Spinal cord (tissue), 10 donors: ENCODE measurements around the gene TBL1Y. TPM values are rescaled to one million over a fixed set of nuclear protein-coding genes. Genes with fewer than 3 reads are reported as not detected.
A peak's percentile ranks its signal among the peaks of the same experiment; 100 is the strongest.
"Not testable (repeated sequence)": the region's sequence is repeated elsewhere in the genome, so short reads cannot be mapped to it uniquely, and the experiment has no call there.

Source experiments
- DNase-seq, 6 donors: peaks; one replicate each; pipeline versions ENCODE4 v3.0.0 to v3.0.0-alpha.2; 2013 to 2015; ENCODE audit warnings: low spot score in 6 of 6, low read depth in 4 of 6
- H3K27ac ChIP-seq: one replicate; pipeline ENCODE4 v1.5.1; 2013; ENCODE audit warnings: low read depth, low read length, control low read depth
- H3K27me3 ChIP-seq: one replicate; pipeline ENCODE4 v1.6.1; 2013; ENCODE audit warnings: low read length; ENCODE audit not compliant: control insufficient read depth, insufficient read depth
- H3K36me3 ChIP-seq: one replicate; pipeline ENCODE4 v1.6.1; 2013; ENCODE audit warnings: low read length; ENCODE audit not compliant: control insufficient read depth, insufficient read depth
- H3K4me1 ChIP-seq: one replicate; pipeline ENCODE4 v1.6.1; 2013; ENCODE audit warnings: low read length; ENCODE audit not compliant: control insufficient read depth, insufficient read depth
- H3K4me3 ChIP-seq: one replicate; pipeline ENCODE4 v1.5.1; 2013; ENCODE audit warnings: low read depth, low read length, control low read depth
- H3K9me3 ChIP-seq: one replicate; pipeline ENCODE4 v1.6.1; 2013; ENCODE audit warnings: low read length; ENCODE audit not compliant: control insufficient read depth, insufficient read depth
- WGBS: methylation state at CpG from one replicate; pipeline ENCODE4 v1.1.5; 2013; ENCODE audit warnings: missing lambda C conversion rate; ENCODE audit not compliant: insufficient coverage; 5-methylcytosine and 5-hydroxymethylcytosine counted together
- polyA plus RNA-seq, 2 donors: library from polyadenylated mRNA; unstranded; fragments of 120-200 nt; gene quantifications; one replicate each; pipeline ENCODE4 v1.2.1, GENCODE V29; 2013; ENCODE audit not compliant: insufficient read length in 2 of 2
- total RNA-seq, 2 donors: library from RNA; depleted of rRNA in 1 of 2; stranded (reverse); fragments of 120-200 nt in 1 of 2; fragments of >200 nt in 1 of 2; gene quantifications; one replicate each; pipeline versions ENCODE4 v1.2.3 to v1.2.4, GENCODE V29; 2013 to 2014
- donor health status: healthy.

Gene TBL1Y
- total and polyA plus RNA-seq, 4 donors, result 0.38 to 1.2 TPM; not detected in 2

GRCh38 chrY:7039037-7039436, 128.5 kb downstream of the TBL1Y start:
- no peaks in the 10 kb centered on the region for H3K36me3 ChIP-seq
- DNase-seq, result no peak
- no peaks in the 10 kb centered on the region for H3K9me3 ChIP-seq

DNA sequence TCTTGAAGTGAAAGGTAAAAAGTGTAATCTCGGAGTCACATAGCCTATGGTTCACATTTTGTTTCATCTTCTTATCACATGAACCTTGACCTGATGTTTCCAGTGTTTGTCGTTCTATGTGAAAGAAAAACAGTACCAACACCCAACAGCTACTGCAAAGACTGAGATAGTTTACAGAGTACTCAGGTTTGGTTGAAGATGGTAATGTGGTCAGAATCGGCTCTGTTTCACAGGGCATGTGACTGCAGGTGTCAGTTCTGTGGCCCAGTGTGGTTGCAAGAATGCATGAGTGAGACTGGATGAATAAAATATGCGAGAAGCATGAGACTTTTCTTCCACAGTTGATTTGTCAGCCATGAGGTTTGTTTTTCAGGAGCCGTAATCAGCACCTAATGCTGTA, 130.2 kb downstream of the TBL1Y start:
- no peaks in the 10 kb centered on the region for H3K9me3 ChIP-seq
- WGBS, result no CpG with 5 or more reads among the region's 5 CpGs
- DNase-seq, result no peak
- H3K27ac ChIP-seq, result no peak overlapping the region
- no peaks in the 10 kb centered on the region for H3K36me3 ChIP-seq
- no peaks in the 10 kb centered on the region for H3K4me1 ChIP-seq
- no peaks in the 10 kb centered on the region for H3K27me3 ChIP-seq
- no peak overlapping the region for H3K4me3 ChIP-seq

More at GRCh38 chrY:7039037-7039436, 128.5 kb downstream of the TBL1Y start:
- Histone ChIP-seq H3K4me1 (no peaks in the 10 kb centered on the region), H3K27ac (no peak overlapping the region), H3K4me3 (no peak overlapping the region), H3K27me3 (no peaks in the 10 kb centered on the region)

- DNase-seq, result no peak
- Histone ChIP-seq H3K36me3 (no peaks in the 10 kb centered on the region), H3K27me3 (no peaks in the 10 kb centered on the region), H3K4me1 (no peaks in the 10 kb centered on the region), H3K4me3 (no peak overlapping the region), H3K9me3 (no peaks in the 10 kb centered on the region), H3K27ac (no peak overlapping the region)
- no CpG with 5 or more reads among the region's 4 CpGs for WGBS
These were observed 131.5 kb downstream of the TBL1Y start for GRCh38 chrY:7041983-7042382.

- no CpG with 5 or more reads among the region's 3 CpGs for WGBS
- DNase-seq, H3K4me3 ChIP-seq, H3K27me3 ChIP-seq, H3K27ac ChIP-seq, H3K36me3 ChIP-seq, H3K9me3 ChIP-seq, H3K4me1 ChIP-seq: not testable (repeated sequence)
These were observed 142.0 kb downstream of the TBL1Y start for GRCh38 chrY:7052461-7052860.

- Histone ChIP-seq H3K36me3 (no peaks in the 10 kb centered on the region), H3K4me1 (no peaks in the 10 kb centered on the region), H3K27me3 (no peaks in the 10 kb centered on the region), H3K27ac (no peak overlapping the region), H3K4me3 (no peak overlapping the region), H3K9me3 (no peaks in the 10 kb centered on the region)
- no CpG with 5 or more reads among the region's 5 CpGs for WGBS
- DNase-seq, result no peak
These were observed 146.4 kb downstream of the TBL1Y start for GRCh38 chrY:7056886-7057285.

DNA sequence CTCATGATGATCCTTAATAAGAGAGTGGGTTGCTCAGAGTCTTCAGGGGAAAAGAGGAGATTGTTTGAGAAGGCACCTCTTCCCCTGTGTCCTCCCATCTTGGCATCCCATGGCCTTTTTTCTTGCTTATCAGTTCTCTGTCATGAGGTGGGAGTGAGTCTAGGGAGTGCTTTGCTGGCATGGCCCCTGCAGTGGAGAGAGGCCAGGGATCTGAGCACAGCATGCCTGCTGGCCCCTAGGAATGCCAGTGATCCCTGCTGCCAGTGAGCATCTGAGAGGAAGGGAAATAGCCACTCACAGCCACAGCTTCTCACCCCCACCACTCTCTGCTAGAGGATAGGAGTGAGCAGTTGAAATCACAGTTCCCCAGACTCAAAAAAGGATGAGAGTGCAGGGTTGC, 168.2 kb downstream of the TBL1Y start:
- H3K9me3 ChIP-seq, result no peaks in the 10 kb centered on the region
- no peak overlapping the region for H3K4me3 ChIP-seq
- no peaks in the 10 kb centered on the region for H3K4me1 ChIP-seq
- no peak overlapping the region for H3K27ac ChIP-seq
- DNase-seq, result no peak
- H3K36me3 ChIP-seq, result no peaks in the 10 kb centered on the region
- H3K27me3 ChIP-seq, result no peaks in the 10 kb centered on the region

GRCh38 chrY:7080548-7080947, 170.1 kb downstream of the TBL1Y start:
- H3K36me3 ChIP-seq, H3K9me3 ChIP-seq, H3K4me1 ChIP-seq, H3K27ac ChIP-seq, DNase-seq, H3K4me3 ChIP-seq, H3K27me3 ChIP-seq: not testable (repeated sequence)
- no CpG with 5 or more reads among the region's 4 CpGs for WGBS

GRCh38 chrY:7085606-7086005, 175.1 kb downstream of the TBL1Y start:
- DNase-seq, result peak in 3 of 6 donors; percentile 7 to 86 (median 24)
- no peaks in the 10 kb centered on the region for H3K27me3 ChIP-seq
- no peaks in the 10 kb centered on the region for H3K9me3 ChIP-seq

GRCh38 chrY:7092836-7093235, 182.3 kb downstream of the TBL1Y start:
- H3K27me3 ChIP-seq, result no peaks in the 10 kb centered on the region
- no peak overlapping the region for H3K27ac ChIP-seq
- DNase-seq, result no peak
- no peaks in the 10 kb centered on the region for H3K4me1 ChIP-seq
- H3K4me3 ChIP-seq, result no peak overlapping the region
- H3K9me3 ChIP-seq, result no peaks in the 10 kb centered on the region
- no peaks in the 10 kb centered on the region for H3K36me3 ChIP-seq
- WGBS, result no CpG with 5 or more reads among the region's 1 CpG

More at GRCh38 chrY:7085606-7086005, 175.1 kb downstream of the TBL1Y start:
- H3K27ac ChIP-seq, result no peak overlapping the region
- no peaks in the 10 kb centered on the region for H3K4me1 ChIP-seq
- H3K36me3 ChIP-seq, result no peaks in the 10 kb centered on the region
- WGBS, result no CpG with 5 or more reads among the region's 10 CpGs
- no peak overlapping the region for H3K4me3 ChIP-seq

- no peaks in the 10 kb centered on the region for H3K27me3 ChIP-seq
- no peaks in the 10 kb centered on the region for H3K4me1 ChIP-seq
- no peak overlapping the region for H3K27ac ChIP-seq
- WGBS, result no CpG with 5 or more reads among the region's 2 CpGs
- H3K4me3 ChIP-seq, result no peak overlapping the region
- H3K9me3 ChIP-seq, result no peaks in the 10 kb centered on the region
- no peaks in the 10 kb centered on the region for H3K36me3 ChIP-seq
- DNase-seq, result no peak
These were observed 183.9 kb downstream of the TBL1Y start for GRCh38 chrY:7094365-7094764.
